Mesenchymal stem cell (in vitro differentiated cells and primary cell): ENCODE measurements around the gene C18orf63.
"Not testable (repeated sequence)": the region's sequence is repeated elsewhere in the genome, so short reads cannot be mapped to it uniquely, and the experiment has no call there.

ENCODE experiments used
- DNase-seq: peaks from one replicate; pipeline ENCODE4 v3.0.0-alpha.2; 2013
- H2AFZ ChIP-seq: one replicate; pipeline ENCODE4 v1.6.1; 2013; ENCODE audit warnings: low read depth, mild to moderate bottlenecking, control low read depth, inconsistent platforms, low read length, moderate library complexity
- H2AK5ac ChIP-seq: 2 replicates; pipeline ENCODE4 v1.6.1; 2013; ENCODE audit warnings: low read length, moderate library complexity, mild to moderate bottlenecking, inconsistent platforms; ENCODE audit not compliant: severe bottlenecking
- H2BK120ac ChIP-seq: one replicate; pipeline ENCODE4 v1.6.1; 2013; ENCODE audit warnings: low read depth, mild to moderate bottlenecking, inconsistent platforms, low read length, moderate library complexity
- H2BK12ac ChIP-seq, 2 experiments: one replicate each; pipeline ENCODE4 v1.6.1; 2013; ENCODE audit warnings: inconsistent platforms in 2 of 2, low read length in 2 of 2, mild to moderate bottlenecking in 2 of 2, moderate library complexity in 2 of 2, control low read depth in 1 of 2
- H2BK15ac ChIP-seq: one replicate; pipeline ENCODE4 v1.6.1; 2013; ENCODE audit warnings: mild to moderate bottlenecking, low read depth, inconsistent platforms; ENCODE audit not compliant: poor library complexity, severe bottlenecking
- H2BK5ac ChIP-seq: 2 replicates; pipeline ENCODE4 v1.6.1; 2013; ENCODE audit warnings: low read depth, mild to moderate bottlenecking, low read length, control low read depth, inconsistent platforms; ENCODE audit not compliant: poor library complexity, severe bottlenecking
- H3K14ac ChIP-seq, 2 experiments: one replicate each; pipeline ENCODE4 v1.6.1; 2013; ENCODE audit warnings: inconsistent platforms in 2 of 2, low read length in 2 of 2, control low read depth in 1 of 2, mild to moderate bottlenecking in 1 of 2, moderate library complexity in 1 of 2
- H3K18ac ChIP-seq, 2 experiments: one replicate each; pipeline ENCODE4 v1.6.1; 2013; ENCODE audit warnings: inconsistent platforms in 2 of 2, low read length in 2 of 2, control low read depth in 1 of 2, low read depth in 1 of 2, mild to moderate bottlenecking in 1 of 2
- H3K23ac ChIP-seq, 2 experiments: one replicate each; pipeline ENCODE4 v1.6.1; 2013; ENCODE audit warnings: inconsistent platforms in 2 of 2, low read length in 2 of 2, mild to moderate bottlenecking in 2 of 2, moderate library complexity in 2 of 2, control low read depth in 1 of 2
- H3K27ac ChIP-seq: 2 replicates; pipeline ENCODE4 v1.5.1; 2013; ENCODE audit warnings: mild to moderate bottlenecking, moderate library complexity, low read length, control low read depth, inconsistent platforms; ENCODE audit not compliant: poor library complexity, severe bottlenecking
- H3K27me3 ChIP-seq, 2 experiments: 2 replicates each; pipeline versions ENCODE4 v1.6.1 to v1.7.0; 2013; ENCODE audit warnings: low read length in 2 of 2, mild to moderate bottlenecking in 2 of 2, moderate library complexity in 2 of 2, control low read depth in 1 of 2, inconsistent platforms in 1 of 2; ENCODE audit not compliant: control insufficient read depth in 1 of 2, insufficient read depth in 1 of 2
- H3K36me3 ChIP-seq, 2 experiments: 2 replicates each; pipeline versions ENCODE4 v1.6.1 to v1.7.0; 2013; ENCODE audit warnings: low read length in 2 of 2, control low read depth in 1 of 2, inconsistent platforms in 1 of 2, low read depth in 1 of 2, mild to moderate bottlenecking in 1 of 2; ENCODE audit not compliant: insufficient read depth in 2 of 2, control insufficient read depth in 1 of 2
- H3K4ac ChIP-seq, 2 experiments: one replicate each; pipeline ENCODE4 v1.6.1; 2013; ENCODE audit warnings: inconsistent platforms in 2 of 2, low read length in 2 of 2, mild to moderate bottlenecking in 2 of 2, moderate library complexity in 2 of 2, control low read depth in 1 of 2, low read depth in 1 of 2
- H3K4me1 ChIP-seq: 2 replicates; pipeline ENCODE4 v1.6.1; 2013; ENCODE audit warnings: low read depth, low read length, control low read depth; ENCODE audit not compliant: control insufficient read depth, insufficient read depth
- H3K4me2 ChIP-seq: 2 replicates; pipeline ENCODE4 v1.6.1; 2013; ENCODE audit warnings: low read length, mild to moderate bottlenecking, inconsistent platforms; ENCODE audit not compliant: poor library complexity, severe bottlenecking
- H3K4me3 ChIP-seq, 2 experiments: 2 replicates each; pipeline versions ENCODE4 v1.5.1 to v1.7.0; 2013; ENCODE audit warnings: low read length in 2 of 2, mild to moderate bottlenecking in 2 of 2, control low read depth in 1 of 2, low read depth in 1 of 2; ENCODE audit not compliant: insufficient read depth in 1 of 2
- H3K79me1 ChIP-seq: replicated peaks from 2 replicates; pipeline ENCODE4 v1.6.1; 2013; ENCODE audit warnings: mild to moderate bottlenecking, control low read depth, low read length, inconsistent platforms; ENCODE audit not compliant: poor library complexity, severe bottlenecking
- H3K9ac ChIP-seq: 2 replicates; pipeline ENCODE4 v1.7.0; 2013; ENCODE audit warnings: mild to moderate bottlenecking, low read length, moderate library complexity
- H3K9me3 ChIP-seq: 2 replicates; pipeline ENCODE4 v1.7.0; 2013; ENCODE audit warnings: mild to moderate bottlenecking, low read length; ENCODE audit not compliant: control insufficient read depth
- H4K8ac ChIP-seq: one replicate; pipeline ENCODE4 v1.6.1; 2013; ENCODE audit warnings: inconsistent platforms, mild to moderate bottlenecking, low read length, moderate library complexity
- H4K91ac ChIP-seq: one replicate; pipeline ENCODE4 v1.6.1; 2013; ENCODE audit warnings: mild to moderate bottlenecking, low read length, inconsistent platforms
- WGBS: methylation state at CpG from one replicate; pipeline ENCODE4 v1.1.7; 2013; ENCODE audit warnings: mixed read lengths; 5-methylcytosine and 5-hydroxymethylcytosine counted together

The C18orf63 gene

GRCh38 chr18:74291771-74292540, 23.7 kb upstream of the C18orf63 start, which contains the start of gene CYB5A:
Gene CYB5A (minus strand): TSS chr18:74291963. CDS start chr18:74291875, 88 bp downstream.
- peak within 1 kb of the TSS; percentile 57 to 98 for H3K4ac ChIP-seq
- peak within 1 kb of the TSS; percentile 69 to 97 for H3K18ac ChIP-seq
- peak within 1 kb of the TSS; percentile 63 to 73 for H2BK12ac ChIP-seq
- H4K91ac ChIP-seq = peak within 1 kb of the TSS; percentile 78
- H3K4me2 ChIP-seq = peak within 1 kb of the TSS; percentile 100
- no peak within 1 kb of the TSS for H2AK5ac ChIP-seq
- no peaks in the 10 kb centered on the region for H3K9me3 ChIP-seq
- H3K4me1 ChIP-seq = peaks cover 13% of the 10 kb centered on the region
- peak within 1 kb of the TSS in 1 of 2 experiments; percentile 98 for H3K14ac ChIP-seq
- H3K23ac ChIP-seq = peak within 1 kb of the TSS; percentile 69 to 99
- H2BK5ac ChIP-seq = no peak within 1 kb of the TSS
- H4K8ac ChIP-seq = peak within 1 kb of the TSS; percentile 96
- DNase-seq = peak; percentile 95
- 1% methylated on average over 68 of the region's 68 CpGs for WGBS
- H3K79me1 ChIP-seq = peaks cover 12% of the 10 kb centered on the region
- peak within 1 kb of the TSS; percentile 48 for H3K27ac ChIP-seq
- no peaks in the 10 kb centered on the region for H3K27me3 ChIP-seq
- no peak within 1 kb of the TSS for H2BK120ac ChIP-seq
- H3K4me3 ChIP-seq = peak within 1 kb of the TSS; percentile 91 to 100
- H2BK15ac ChIP-seq = no peak within 1 kb of the TSS
- H3K36me3 ChIP-seq = no peaks in the 10 kb centered on the region
- H3K9ac ChIP-seq = peak within 1 kb of the TSS; percentile 91
- H2AFZ ChIP-seq = peak within 1 kb of the TSS; percentile 98

- H3K4me2 ChIP-seq = peak overlapping the region; percentile 78
- WGBS = 27% methylated on average over 3 of the region's 4 CpGs
- H4K8ac ChIP-seq = peak overlapping the region; percentile 96
- no peaks in the 10 kb centered on the region for H3K9me3 ChIP-seq
- no peak overlapping the region for H3K4ac ChIP-seq
- peak overlapping the region; percentile 91 to 100 for H3K4me3 ChIP-seq
- H2AFZ ChIP-seq = peak overlapping the region; percentile 33
- H3K18ac ChIP-seq = peak overlapping the region in 1 of 2 experiments; percentile 69
- H2BK15ac ChIP-seq = no peak overlapping the region
- H2BK12ac ChIP-seq = peak overlapping the region in 1 of 2 experiments; percentile 70
- no peak overlapping the region for H2BK5ac ChIP-seq
- no peak overlapping the region for H3K23ac ChIP-seq
- peaks cover 12% of the 10 kb centered on the region for H3K79me1 ChIP-seq
- no peak overlapping the region for H3K14ac ChIP-seq
- no peak for DNase-seq
- peaks cover 13% of the 10 kb centered on the region for H3K4me1 ChIP-seq
- no peaks in the 10 kb centered on the region for H3K36me3 ChIP-seq
- H3K27me3 ChIP-seq = no peaks in the 10 kb centered on the region
- no peak overlapping the region for H2BK120ac ChIP-seq
- no peak overlapping the region for H4K91ac ChIP-seq
- H3K9ac ChIP-seq = peak overlapping the region; percentile 86
- H2AK5ac ChIP-seq = no peak overlapping the region
- H3K27ac ChIP-seq = peak overlapping the region; percentile 48
Measured at GRCh38 chr18:74292541-74292858, 23.1 kb upstream of the C18orf63 start.

GRCh38 chr18:74292982-74293381, 22.7 kb upstream of the C18orf63 start:
- H2AK5ac ChIP-seq, H3K27ac ChIP-seq, H3K14ac ChIP-seq, H3K23ac ChIP-seq, H3K4me3 ChIP-seq, H3K9me3 ChIP-seq, H3K4me2 ChIP-seq, H2BK15ac ChIP-seq, DNase-seq, H3K27me3 ChIP-seq, H4K8ac ChIP-seq, H3K36me3 ChIP-seq, H2BK12ac ChIP-seq, H2AFZ ChIP-seq, H3K18ac ChIP-seq, H2BK120ac ChIP-seq, H3K4ac ChIP-seq, H2BK5ac ChIP-seq, H4K91ac ChIP-seq: not testable (repeated sequence)
- peaks cover 13% of the 10 kb centered on the region for H3K4me1 ChIP-seq
- 87% methylated on average over 3 of the region's 3 CpGs for WGBS
- H3K79me1 ChIP-seq = peaks cover 12% of the 10 kb centered on the region
- H3K9ac ChIP-seq = peak overlapping the region; percentile 86

- no peak overlapping the region for H3K23ac ChIP-seq
- no peak overlapping the region for H2BK15ac ChIP-seq
- no peak overlapping the region for H3K27ac ChIP-seq
- H3K4me3 ChIP-seq = no peak overlapping the region
- no peaks in the 10 kb centered on the region for H3K9me3 ChIP-seq
- no peak overlapping the region for H2AFZ ChIP-seq
- no peak overlapping the region for H3K9ac ChIP-seq
- no peaks in the 10 kb centered on the region for H3K36me3 ChIP-seq
- no peak overlapping the region for H2AK5ac ChIP-seq
- no peak overlapping the region for H3K4ac ChIP-seq
- peaks cover 12% of the 10 kb centered on the region for H3K79me1 ChIP-seq
- WGBS = 97% methylated on average over 8 of the region's 8 CpGs
- DNase-seq = no peak
- no peak overlapping the region for H3K4me2 ChIP-seq
- H4K8ac ChIP-seq = no peak overlapping the region
- no peak overlapping the region for H2BK12ac ChIP-seq
- no peak overlapping the region for H2BK120ac ChIP-seq
- no peak overlapping the region for H4K91ac ChIP-seq
- H3K18ac ChIP-seq = no peak overlapping the region
- no peaks in the 10 kb centered on the region for H3K27me3 ChIP-seq
- no peak overlapping the region for H2BK5ac ChIP-seq
- H3K14ac ChIP-seq = no peak overlapping the region
- peaks cover 11% of the 10 kb centered on the region for H3K4me1 ChIP-seq
Measured at GRCh38 chr18:74294526-74294925, 21.1 kb upstream of the C18orf63 start.
